HG03280 (cell line): Measurements from ENCODE around the gene TBC1D4.

Experiments used
- ATAC-seq: cut with Tn5 transposase; IDR thresholded peaks from one replicate; pipeline ENCODE4 v1.9.1; 2021; ENCODE audit warnings: mild to moderate bottlenecking, moderate library complexity; ENCODE audit not compliant: unreplicated experiment

Gene TBC1D4, protein sequence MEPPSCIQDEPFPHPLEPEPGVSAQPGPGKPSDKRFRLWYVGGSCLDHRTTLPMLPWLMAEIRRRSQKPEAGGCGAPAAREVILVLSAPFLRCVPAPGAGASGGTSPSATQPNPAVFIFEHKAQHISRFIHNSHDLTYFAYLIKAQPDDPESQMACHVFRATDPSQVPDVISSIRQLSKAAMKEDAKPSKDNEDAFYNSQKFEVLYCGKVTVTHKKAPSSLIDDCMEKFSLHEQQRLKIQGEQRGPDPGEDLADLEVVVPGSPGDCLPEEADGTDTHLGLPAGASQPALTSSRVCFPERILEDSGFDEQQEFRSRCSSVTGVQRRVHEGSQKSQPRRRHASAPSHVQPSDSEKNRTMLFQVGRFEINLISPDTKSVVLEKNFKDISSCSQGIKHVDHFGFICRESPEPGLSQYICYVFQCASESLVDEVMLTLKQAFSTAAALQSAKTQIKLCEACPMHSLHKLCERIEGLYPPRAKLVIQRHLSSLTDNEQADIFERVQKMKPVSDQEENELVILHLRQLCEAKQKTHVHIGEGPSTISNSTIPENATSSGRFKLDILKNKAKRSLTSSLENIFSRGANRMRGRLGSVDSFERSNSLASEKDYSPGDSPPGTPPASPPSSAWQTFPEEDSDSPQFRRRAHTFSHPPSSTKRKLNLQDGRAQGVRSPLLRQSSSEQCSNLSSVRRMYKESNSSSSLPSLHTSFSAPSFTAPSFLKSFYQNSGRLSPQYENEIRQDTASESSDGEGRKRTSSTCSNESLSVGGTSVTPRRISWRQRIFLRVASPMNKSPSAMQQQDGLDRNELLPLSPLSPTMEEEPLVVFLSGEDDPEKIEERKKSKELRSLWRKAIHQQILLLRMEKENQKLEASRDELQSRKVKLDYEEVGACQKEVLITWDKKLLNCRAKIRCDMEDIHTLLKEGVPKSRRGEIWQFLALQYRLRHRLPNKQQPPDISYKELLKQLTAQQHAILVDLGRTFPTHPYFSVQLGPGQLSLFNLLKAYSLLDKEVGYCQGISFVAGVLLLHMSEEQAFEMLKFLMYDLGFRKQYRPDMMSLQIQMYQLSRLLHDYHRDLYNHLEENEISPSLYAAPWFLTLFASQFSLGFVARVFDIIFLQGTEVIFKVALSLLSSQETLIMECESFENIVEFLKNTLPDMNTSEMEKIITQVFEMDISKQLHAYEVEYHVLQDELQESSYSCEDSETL (N-terminal part only)

GRCh38 chr13:75482070-75482819 lies at the start of gene TBC1D4:
Gene TBC1D4, minus strand, starts transcription at chr13:75482169. Its CDS starts 402 bp downstream, at chr13:75481767.
- ATAC-seq: peak; percentile 75

GRCh38 chr13:75530549-75530961 lies 48.6 kb upstream of the TBC1D4 start:
- no peak for ATAC-seq

DNA sequence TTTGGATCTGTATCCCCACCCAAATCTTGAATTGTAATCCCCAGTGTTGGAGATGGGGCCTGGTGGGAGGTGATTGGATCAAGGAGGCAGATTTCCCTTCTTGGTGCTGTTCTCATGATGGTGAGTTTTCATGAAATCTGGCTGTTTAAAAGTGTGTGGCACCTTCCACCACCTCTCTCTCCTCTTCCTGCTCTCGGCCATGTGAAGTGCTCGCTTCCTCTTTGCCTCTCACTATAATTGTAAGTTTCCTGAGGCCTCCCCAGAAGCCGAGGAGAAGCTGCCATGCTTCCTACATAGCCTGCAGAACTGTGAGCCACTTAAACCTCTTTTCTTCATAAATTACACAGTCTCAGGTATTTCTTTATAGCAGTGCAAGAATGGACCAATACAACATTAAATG lies 40.0 kb upstream of the TBC1D4 start:
- ATAC-seq: no peak

GRCh38 chr13:75518439-75519088 lies 36.6 kb upstream of the TBC1D4 start:
- no peak for ATAC-seq

GRCh38 chr13:75514080-75514995 lies 32.4 kb upstream of the TBC1D4 start:
- no peak for ATAC-seq

- ATAC-seq: no peak
Observed at GRCh38 chr13:75513271-75513670, 31.3 kb upstream of the TBC1D4 start.

- ATAC-seq: peak; percentile 79
Observed at GRCh38 chr13:75512253-75512652, 30.3 kb upstream of the TBC1D4 start.

DNA sequence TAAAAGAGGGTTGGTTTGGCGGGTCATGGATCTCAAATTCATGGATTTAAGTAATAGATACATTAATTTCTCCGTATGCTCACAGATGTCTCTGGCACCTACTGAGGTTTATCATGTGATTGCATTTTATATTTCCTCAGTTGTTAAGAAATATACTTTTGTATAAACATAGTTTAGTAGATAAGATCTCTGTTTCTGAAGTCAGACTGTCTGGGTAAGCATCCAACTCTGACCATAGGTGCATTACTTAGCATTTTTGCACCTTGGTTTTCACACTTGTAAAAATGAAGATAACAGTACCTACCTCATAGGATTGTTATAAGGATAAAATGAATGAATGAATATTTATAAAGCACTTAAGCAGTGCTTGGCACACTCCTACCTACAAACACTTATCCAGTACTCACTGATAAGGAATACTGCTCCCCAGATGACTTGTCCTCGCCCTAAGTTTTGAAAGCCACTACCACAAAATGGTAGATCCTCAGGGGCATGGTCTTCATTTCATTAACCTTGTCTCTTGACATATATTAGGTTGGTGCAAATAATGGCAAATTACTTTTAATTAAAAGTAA lies 29.2 kb upstream of the TBC1D4 start:
- ATAC-seq: no peak

- ATAC-seq: no peak
Observed at GRCh38 chr13:75508002-75508548, 26.1 kb upstream of the TBC1D4 start.

DNA sequence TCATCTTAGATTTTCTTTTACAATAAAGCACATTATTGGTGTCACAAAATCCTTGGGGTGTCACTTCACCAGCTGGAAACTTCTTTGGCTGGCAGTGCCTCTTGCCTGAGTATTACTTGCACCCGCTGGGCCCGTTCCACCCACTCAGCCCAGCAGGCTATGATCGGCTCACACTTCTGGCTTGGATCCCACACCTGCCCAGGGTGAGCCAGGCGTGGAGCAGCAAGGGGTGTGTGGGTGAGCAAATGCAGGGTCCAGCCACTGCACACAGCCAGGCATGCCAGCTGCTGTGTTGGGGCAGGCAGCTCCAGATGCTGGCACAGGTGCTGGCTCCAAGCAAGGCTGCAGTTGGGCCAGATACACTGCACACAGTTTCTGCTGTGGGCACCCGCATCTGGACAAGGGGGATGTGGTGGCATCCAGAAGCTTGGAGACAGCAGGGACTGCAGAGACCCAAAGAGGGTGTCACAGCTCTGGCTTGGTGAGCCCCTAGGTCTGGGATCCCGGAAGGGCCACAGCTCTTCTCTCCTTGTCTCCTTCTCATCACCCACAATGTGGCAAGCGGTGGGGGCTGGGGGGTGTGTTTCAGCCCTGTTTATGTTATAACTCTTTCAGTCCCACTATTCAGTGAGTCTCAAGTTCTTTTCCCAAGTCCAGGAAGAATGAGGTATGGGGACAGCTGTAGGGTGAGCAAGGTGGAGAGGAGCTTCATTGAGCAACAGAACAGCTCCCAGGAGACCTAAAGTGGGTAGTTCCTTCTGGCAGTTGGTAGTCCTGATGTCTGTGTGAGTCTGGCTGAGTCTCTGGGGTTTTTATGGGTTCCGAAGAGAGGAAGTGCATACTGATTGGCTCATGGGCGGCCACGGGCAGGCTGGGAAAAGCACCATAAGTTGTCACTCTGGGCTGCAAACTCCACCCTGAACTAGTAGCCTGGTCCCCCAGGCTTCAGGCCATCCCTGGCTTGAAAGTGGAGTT lies 25.3 kb upstream of the TBC1D4 start:
- ATAC-seq: no peak

DNA sequence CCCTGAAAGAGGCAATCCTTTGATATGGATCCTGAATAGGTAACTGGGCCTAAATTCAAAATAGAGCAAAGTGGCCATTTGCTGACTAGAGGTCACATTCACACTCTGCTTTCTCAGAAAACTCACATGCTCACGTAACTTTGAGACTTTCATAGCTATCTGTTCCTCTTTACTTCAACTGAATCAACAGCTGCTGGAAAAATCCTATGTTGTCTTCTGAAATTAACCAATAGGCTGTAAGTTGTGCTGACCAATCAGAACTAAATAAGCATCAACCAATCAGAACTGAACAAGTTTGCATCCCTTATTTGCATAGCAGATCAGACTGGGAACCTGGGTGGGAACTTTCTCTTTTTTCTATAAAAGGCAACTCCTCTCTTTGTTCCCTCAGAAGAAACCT lies 24.0 kb upstream of the TBC1D4 start:
- ATAC-seq: no peak

DNA sequence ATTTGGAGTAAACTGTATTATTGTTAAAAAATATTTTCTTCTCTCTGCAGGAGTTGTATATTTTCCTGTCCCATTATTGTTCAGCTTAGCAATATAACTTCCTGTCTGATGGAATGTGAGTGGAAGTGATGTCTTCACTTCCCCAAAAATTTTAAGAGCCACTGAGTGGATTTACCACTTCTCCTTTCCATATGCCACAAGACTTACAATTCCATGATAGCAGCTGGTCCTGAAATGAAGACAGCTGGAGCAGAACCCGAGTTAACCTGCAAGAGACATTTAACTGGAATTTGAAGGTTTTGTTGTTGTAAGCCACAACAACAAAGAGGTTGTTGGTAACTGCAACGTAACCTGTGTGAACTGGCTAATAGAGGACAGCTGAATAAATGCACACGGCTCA lies 23.4 kb upstream of the TBC1D4 start:
- no peak for ATAC-seq

GRCh38 chr13:75495938-75496337 lies 14.0 kb upstream of the TBC1D4 start:
- no peak for ATAC-seq

- no peak for ATAC-seq
Observed at GRCh38 chr13:75494491-75494890, 12.5 kb upstream of the TBC1D4 start.

DNA sequence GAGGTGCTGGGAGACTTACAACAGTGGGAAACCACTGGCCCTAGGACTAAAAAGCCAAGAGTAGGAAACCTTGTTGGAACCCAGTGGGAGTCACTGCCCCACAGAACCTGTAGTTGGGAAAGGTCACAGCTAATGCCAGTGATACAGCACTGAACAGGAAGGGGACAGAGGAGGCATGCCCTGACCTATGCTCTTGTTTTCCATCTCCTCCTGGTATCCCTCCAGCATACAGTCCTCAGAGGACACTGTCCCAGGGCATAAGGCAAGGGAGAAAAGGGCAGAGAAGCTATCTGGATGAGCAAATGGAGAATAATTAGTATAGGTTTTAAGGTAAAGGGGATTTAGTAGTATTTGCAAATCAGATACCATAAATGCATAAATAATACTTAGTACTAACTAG lies 11.2 kb upstream of the TBC1D4 start:
- ATAC-seq: no peak

DNA sequence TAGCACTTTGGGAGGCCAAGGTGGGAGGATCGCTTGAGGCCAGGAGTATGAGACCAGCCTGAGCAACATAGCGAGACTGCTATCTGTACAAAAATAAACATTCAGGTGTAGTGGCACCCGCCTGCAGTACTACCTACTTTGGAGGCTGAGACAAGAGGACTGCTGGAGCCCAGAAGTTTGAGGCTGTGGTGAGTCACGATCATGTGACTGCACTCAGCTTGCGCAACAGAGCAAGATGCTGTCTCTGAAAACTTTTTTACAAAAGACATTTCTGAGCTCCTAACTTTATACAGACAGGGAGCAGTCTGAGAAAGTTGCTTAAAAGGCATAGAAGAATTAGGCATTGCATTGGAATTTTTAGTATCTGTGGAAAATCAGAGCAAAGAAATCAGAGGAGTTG lies 10.4 kb upstream of the TBC1D4 start:
- ATAC-seq: no peak

GRCh38 chr13:75491376-75491775 lies 9.4 kb upstream of the TBC1D4 start:
- ATAC-seq: no peak
